ENCODE measurements around the gene WWOX. TPM values are rescaled to one million over a fixed set of nuclear protein-coding genes. Genes with fewer than 3 reads are reported as not detected.

Gene WWOX
- total and polyA plus RNA-seq, 2 of the 8 experiments (the other 6 are each of a cell fraction or from before 2014, with no cell fraction given) = 5.4 to 16.7 TPM

DNA sequence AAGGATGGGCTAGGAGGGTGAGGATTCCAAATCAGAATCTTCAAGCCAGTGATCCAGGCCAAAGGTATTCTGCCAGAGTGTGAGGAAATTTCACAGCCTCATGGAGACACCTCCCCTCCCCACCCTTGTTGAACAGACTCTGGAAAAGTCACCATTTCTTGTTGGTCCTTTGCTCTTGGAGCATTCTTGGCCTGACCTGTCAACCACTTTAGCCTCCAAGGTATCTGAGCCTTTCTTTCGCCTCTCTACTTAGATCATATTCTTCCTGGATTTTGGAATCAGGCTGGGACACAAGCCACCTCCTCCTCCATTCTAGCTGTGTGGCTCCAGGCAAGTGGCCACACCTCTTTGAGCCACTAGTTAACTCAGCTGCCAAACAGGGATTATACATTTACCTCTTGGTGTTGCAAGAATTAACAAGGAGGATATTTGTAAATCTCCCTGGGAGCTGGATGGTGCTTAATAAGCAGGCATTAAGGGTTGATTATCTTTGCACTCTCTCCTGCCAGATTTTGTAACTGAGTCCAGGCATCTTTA, 193.5 kb downstream of the WWOX start:
- Histone ChIP-seq H3K18ac (ENCODE audit: extremely low read depth, low read length) (no peak overlapping the region), H3K23me2 (ENCODE audit: low read depth, low read length) (no peaks in the 10 kb centered on the region), H3K4ac (replicated peaks; ENCODE audit: insufficient read length, low read depth, low read length) (no peak overlapping the region), H3K9me3 (ENCODE audit: insufficient read depth in 2 of 2, low read depth in 1 of 2, low read length in 1 of 2) (no peaks in the 10 kb centered on the region), H4K20me1 (replicated peaks in 1 of 2; ENCODE audit: control insufficient read depth in 1 of 2, insufficient read depth in 2 of 2, low read length in 2 of 2) (no peaks in the 10 kb centered on the region), H2AFZ (ENCODE audit: low read length) (no peak overlapping the region), H3K79me1 (ENCODE audit: low read depth, low read length) (0 out of 2 replicates have a peak, but pooled peaks cover 2% of the 10 kb centered on the region), H3K4me3 (ENCODE audit: extremely low read depth in 1 of 4, insufficient read depth in 2 of 4, low read depth in 3 of 4, low read length in 4 of 4) (no peak overlapping the region), H2BK15ac (ENCODE audit: low read length) (no peak overlapping the region), H2BK120ac (replicated peaks; ENCODE audit: low read depth, low read length) (no peak overlapping the region), H2AK5ac (ENCODE audit: low read depth, low read length) (no peak overlapping the region), H3K79me2 (ENCODE audit: control insufficient read depth in 1 of 2, insufficient read depth in 2 of 2, low read length in 2 of 2) (no peaks in the 10 kb centered on the region), H3K27ac (ENCODE audit: low read depth, low read length) (no peak overlapping the region), H2BK5ac (ENCODE audit: low read depth, low read length) (no peak overlapping the region), H4K91ac (replicated peaks; ENCODE audit: insufficient read length, low read length) (no peak overlapping the region), H3K36me3 (ENCODE audit: control insufficient read depth in 2 of 4, insufficient read depth in 4 of 4, low read length in 3 of 4) (no peaks in the 10 kb centered on the region), H3K56ac (replicated peaks; ENCODE audit: insufficient read length, low read depth, low read length) (no peak overlapping the region), H4K8ac (ENCODE audit: extremely low read depth, insufficient read depth, low read length) (no peak overlapping the region), H3K23ac (ENCODE audit: insufficient read length) (no peak overlapping the region), H3K27me3 (replicated peaks in 1 of 4; ENCODE audit: control insufficient read depth in 3 of 4, extremely low read depth in 1 of 4, insufficient read depth in 3 of 4, low read length in 3 of 4) (no peaks in the 10 kb centered on the region), H3K4me1 (replicated peaks in 1 of 4; ENCODE audit: control insufficient read depth in 3 of 4, insufficient read depth in 4 of 4, low read length in 3 of 4) (peaks cover 0 to 9% (median 5%) of the 10 kb centered on the region in 4 experiments; a peak in 3 of 7 replicates), H3K9ac (replicated peaks in 1 of 4; ENCODE audit: extremely low read depth in 1 of 4, low read depth in 3 of 4, low read length in 3 of 4) (no peak overlapping the region), H3K4me2 (ENCODE audit: insufficient read depth in 1 of 2, low read depth in 2 of 2, low read length in 2 of 2) (no peak overlapping the region), H2BK20ac (ENCODE audit: low read length) (no peak overlapping the region), H3K14ac (ENCODE audit: insufficient read length) (no peak overlapping the region), H2BK12ac (ENCODE audit: low read depth, low read length) (no peak overlapping the region), H4K5ac (ENCODE audit: insufficient read length, low read depth, low read length) (no peak overlapping the region)
- 100% methylated on average over 1 of the region's 1 CpG; no CpG with 5 or more reads in 1 of the 2 experiments for WGBS, 2 experiments (ENCODE audit: extremely low coverage in 1 of 2, insufficient coverage in 1 of 2, insufficient read length in 1 of 2, insufficient replicate concordance in 2 of 2, low coverage in 1 of 2, low lambda C conversion rate in 2 of 2, missing lambda C conversion rate in 1 of 2)
- POLR2A ChIA-PET (ENCODE audit: partially characterized antibody) = no interaction called here
- CTCF ChIA-PET (ENCODE audit: partially characterized antibody) = interaction anchor here (0.8 to 1.6 kb wide), 6 partner anchors 10 to 103 kb away, joined by 3 to 7 read pairs (median 3); no protein-coding TSS in a partner anchor
- FAIRE-seq = no peak
- no peak for DNase-seq (ENCODE audit: low read depth in 1 of 2, low spot score in 2 of 2)
- TF ChIP-seq KDM4A (IDR thresholded peaks at IDR 0.05; ENCODE audit: low read depth, low read length, severe bottlenecking) (no peak), TAF7 (optimal IDR thresholded peaks at IDR 0.05; ENCODE audit: borderline replicate concordance, low read depth, low read length) (no peak), EGR1 (IDR thresholded peaks at IDR 0.05; ENCODE audit: borderline replicate concordance, low read depth, low read length) (no peak), SIN3A (conservative IDR thresholded peaks at IDR 0.05 in 1 of 2, IDR thresholded peaks at IDR 0.05 in 1 of 2; ENCODE audit: low read depth in 1 of 2, low read length in 2 of 2) (no peak), SP2 (IDR thresholded peaks at IDR 0.05; ENCODE audit: low read length) (no peak), SIX5 (IDR thresholded peaks at IDR 0.05; ENCODE audit: low read depth, low read length) (no peak), RXRA (IDR thresholded peaks at IDR 0.05; ENCODE audit: insufficient read depth, low read depth, low read length) (no peak), RNF2 (IDR thresholded peaks at IDR 0.05; ENCODE audit: borderline replicate concordance, low read depth, low read length, missing control alignments, poor library complexity, severe bottlenecking) (no peak), CTBP2 (IDR thresholded peaks at IDR 0.05; ENCODE audit: borderline replicate concordance, insufficient read depth, insufficient read length, low read length) (no peak), CBX8 (IDR thresholded peaks at IDR 0.05; ENCODE audit: borderline replicate concordance, low read depth, low read length) (no peak)
- TF ChIP-seq, protein P1, sequence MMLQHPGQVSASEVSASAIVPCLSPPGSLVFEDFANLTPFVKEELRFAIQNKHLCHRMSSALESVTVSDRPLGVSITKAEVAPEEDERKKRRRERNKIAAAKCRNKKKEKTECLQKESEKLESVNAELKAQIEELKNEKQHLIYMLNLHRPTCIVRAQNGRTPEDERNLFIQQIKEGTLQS (IDR thresholded peaks at IDR 0.05; ENCODE audit: insufficient read depth, low read depth, low read length) = no peak

Data from H1 (cell line).